ENCODE results near the gene TRIM21. TPM values are rescaled to one million over a fixed set of nuclear protein-coding genes. Genes with fewer than 3 reads are reported as not detected.

TRIM21 gene
- total and polyA plus RNA-seq, 7 donors: 2.6 to 7.5 (median 4.6) TPM

DNA sequence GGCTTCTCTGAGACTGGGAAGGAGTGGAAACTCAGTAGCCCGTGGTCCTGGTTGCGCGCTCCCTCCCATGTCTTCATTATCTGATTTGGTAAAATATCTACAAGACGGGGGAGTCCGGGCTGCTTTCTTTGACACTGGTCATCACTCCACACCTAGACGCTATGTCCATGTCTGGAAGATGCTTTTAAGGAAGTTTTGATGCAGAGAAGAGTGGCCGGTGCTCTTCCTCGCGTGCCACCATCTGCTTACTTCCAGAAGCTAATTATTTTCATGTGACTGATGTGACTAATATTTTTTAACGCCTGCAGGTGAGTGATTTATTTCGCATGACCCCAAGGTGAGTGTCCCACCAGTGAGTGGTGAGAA lies 339 bp upstream of the TRIM21 start:
- ATAC-seq (peak in 3 of 4 donors; percentile 19 to 37 (median 35)), DNase-seq (no peak)
- TF ChIP-seq, protein P1, sequence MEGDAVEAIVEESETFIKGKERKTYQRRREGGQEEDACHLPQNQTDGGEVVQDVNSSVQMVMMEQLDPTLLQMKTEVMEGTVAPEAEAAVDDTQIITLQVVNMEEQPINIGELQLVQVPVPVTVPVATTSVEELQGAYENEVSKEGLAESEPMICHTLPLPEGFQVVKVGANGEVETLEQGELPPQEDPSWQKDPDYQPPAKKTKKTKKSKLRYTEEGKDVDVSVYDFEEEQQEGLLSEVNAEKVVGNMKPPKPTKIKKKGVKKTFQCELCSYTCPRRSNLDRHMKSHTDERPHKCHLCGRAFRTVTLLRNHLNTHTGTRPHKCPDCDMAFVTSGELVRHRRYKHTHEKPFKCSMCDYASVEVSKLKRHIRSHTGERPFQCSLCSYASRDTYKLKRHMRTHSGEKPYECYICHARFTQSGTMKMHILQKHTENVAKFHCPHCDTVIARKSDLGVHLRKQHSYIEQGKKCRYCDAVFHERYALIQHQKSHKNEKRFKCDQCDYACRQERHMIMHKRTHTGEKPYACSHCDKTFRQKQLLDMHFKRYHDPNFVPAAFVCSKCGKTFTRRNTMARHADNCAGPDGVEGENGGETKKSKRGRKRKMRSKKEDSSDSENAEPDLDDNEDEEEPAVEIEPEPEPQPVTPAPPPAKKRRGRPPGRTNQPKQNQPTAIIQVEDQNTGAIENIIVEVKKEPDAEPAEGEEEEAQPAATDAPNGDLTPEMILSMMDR (IDR thresholded peaks at IDR 0.05): no peak
- intact Hi-C loops (cut with DNase I): no loop called here
- H3K27me3 ChIP-seq (ENCODE audit: insufficient read depth in 3 of 3, low read length in 2 of 3): no peaks in the 10 kb centered on the region
- H3K9me3 ChIP-seq: no peaks in the 10 kb centered on the region
- H3K36me3 ChIP-seq (ENCODE audit: insufficient read depth in 1 of 2, low read depth in 1 of 2): peaks cover 2 to 14% of the 10 kb centered on the region in 2 donors
- WGBS, 3 donors: 20 to 28% (median 24%) methylated on average over 11 of the region's 11 CpGs
- no peaks in the 10 kb centered on the region for H3K4me1 ChIP-seq
- no peak overlapping the region for H3K27ac ChIP-seq
- peak overlapping the region; percentile 95 for H3K4me3 ChIP-seq

DNA sequence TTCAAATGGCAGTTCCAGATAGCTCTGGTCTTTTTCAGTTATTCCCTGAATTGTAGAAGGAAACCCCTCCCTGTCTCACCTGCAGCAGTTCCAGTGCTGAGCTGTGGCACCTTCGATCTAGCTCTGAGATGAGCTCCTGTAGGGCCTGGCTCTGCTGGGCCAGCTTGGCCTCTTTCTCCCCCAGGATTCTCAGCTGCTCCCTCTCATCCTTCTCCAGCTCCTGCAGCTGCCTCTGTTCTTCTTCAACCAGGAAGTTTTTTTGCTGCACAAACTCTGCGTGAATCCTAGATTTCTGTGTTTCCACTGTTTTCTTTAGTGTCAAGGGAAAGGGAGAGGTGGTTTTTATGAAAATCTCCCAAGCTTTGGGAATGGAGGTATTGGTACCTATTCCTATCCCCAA lies 5.3 kb downstream of the TRIM21 start:
- TF ChIP-seq, protein P1 (IDR thresholded peaks at IDR 0.05): no peak
- 53 to 70% (median 57%) methylated on average over 2 of the region's 2 CpGs for WGBS, 3 donors
- Histone ChIP-seq H3K36me3 (ENCODE audit: insufficient read depth in 1 of 2, low read depth in 1 of 2) (peaks cover 5 to 62% of the 10 kb centered on the region in 2 donors), H3K27ac (no peak overlapping the region), H3K4me3 (no peak overlapping the region), H3K9me3 (no peaks in the 10 kb centered on the region), H3K4me1 (no peaks in the 10 kb centered on the region), H3K27me3 (ENCODE audit: insufficient read depth in 3 of 3, low read length in 2 of 3) (no peaks in the 10 kb centered on the region)
- intact Hi-C loops (cut with DNase I): no loop called here
- no peak for DNase-seq
- ATAC-seq: no peak

DNA sequence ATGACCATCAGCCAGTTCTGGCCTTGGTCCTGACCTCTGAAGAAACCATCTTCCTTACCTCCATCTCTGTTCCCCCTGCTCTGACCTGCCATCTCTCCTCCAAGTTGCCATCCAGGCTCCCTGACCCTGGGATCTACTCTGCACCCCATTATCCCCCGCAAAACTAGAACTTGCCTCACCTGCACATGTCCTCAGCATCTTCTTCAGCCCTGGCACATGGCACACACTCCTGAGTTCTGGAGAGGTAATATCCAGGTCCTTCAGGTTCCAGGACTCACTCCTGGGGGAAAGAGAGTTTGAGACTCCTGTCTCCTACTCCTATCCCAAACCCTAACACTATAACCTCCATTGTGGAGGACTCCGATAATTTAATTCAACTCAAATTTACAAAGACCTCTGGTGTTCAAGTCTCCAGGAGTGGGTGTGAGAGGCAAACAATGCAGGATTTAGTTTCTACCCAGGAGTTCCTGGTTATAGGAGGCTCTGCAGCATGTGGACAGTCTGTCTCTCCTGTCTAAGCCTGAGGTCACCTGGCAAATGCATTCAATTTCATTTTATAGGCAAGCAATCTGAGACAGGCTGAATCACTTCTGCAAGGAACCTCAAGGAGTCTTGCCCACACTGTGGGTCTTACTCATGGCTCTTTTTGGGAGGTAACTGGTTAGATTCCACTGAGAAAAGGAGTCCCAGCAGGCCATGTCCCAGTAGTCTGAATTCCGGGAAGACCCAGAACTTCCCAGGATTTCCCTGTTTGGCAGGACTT lies 7.3 kb downstream of the TRIM21 start:
- intact Hi-C loops (cut with DNase I): no loop called here
- WGBS, 3 donors: 90 to 100% (median 95%) methylated on average over 3 of the region's 3 CpGs
- peaks cover 5 to 62% of the 10 kb centered on the region in 2 donors for H3K36me3 ChIP-seq (ENCODE audit: insufficient read depth in 1 of 2, low read depth in 1 of 2)

DNA sequence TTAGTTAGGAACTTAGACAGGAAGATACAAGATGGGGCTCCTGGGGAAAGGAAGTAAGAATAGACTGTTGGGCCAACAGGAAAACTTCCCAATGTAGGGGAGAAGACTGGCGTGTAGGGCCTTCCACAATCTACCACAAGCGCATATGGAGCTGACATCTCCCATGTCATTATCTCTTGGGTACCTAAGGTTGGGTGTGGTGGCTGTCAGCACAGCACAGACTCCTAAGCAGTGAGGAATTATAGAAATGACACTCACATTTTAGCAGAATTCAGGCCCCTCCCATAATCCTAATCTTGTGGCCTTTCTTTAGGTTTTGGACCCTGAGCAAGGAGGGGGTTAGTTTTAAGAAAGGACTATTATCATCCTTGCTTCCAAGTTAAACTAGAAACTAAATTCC lies 11.6 kb downstream of the TRIM21 start:
- ATAC-seq (no peak), DNase-seq (no peak)
- Histone ChIP-seq H3K4me1 (no peaks in the 10 kb centered on the region), H3K27me3 (ENCODE audit: insufficient read depth in 3 of 3, low read length in 2 of 3) (no peaks in the 10 kb centered on the region), H3K9me3 (no peaks in the 10 kb centered on the region), H3K4me3 (no peak overlapping the region), H3K36me3 (ENCODE audit: insufficient read depth in 1 of 2, low read depth in 1 of 2) (peaks cover 3 to 29% of the 10 kb centered on the region in 2 donors), H3K27ac (no peak overlapping the region)
- intact Hi-C loops (cut with DNase I): no loop called here
- TF ChIP-seq, protein P1 (IDR thresholded peaks at IDR 0.05): no peak
- WGBS, 3 donors: 43 to 55% (median 48%) methylated on average over 2 of the region's 2 CpGs

More for the DNA sequence above, 7.3 kb downstream of the TRIM21 start:
- no peaks in the 10 kb centered on the region for H3K4me1 ChIP-seq
- H3K9me3 ChIP-seq: no peaks in the 10 kb centered on the region
- H3K4me3 ChIP-seq: no peak overlapping the region
- H3K27me3 ChIP-seq (ENCODE audit: insufficient read depth in 3 of 3, low read length in 2 of 3): no peaks in the 10 kb centered on the region
- DNase-seq (no peak), ATAC-seq (no peak)
- no peak overlapping the region for H3K27ac ChIP-seq
- TF ChIP-seq, protein P1 (IDR thresholded peaks at IDR 0.05): no peak
